Keratinocyte (primary cell): Measurements from ENCODE around the gene SYNPR. TPM values are rescaled to one million over a fixed set of nuclear protein-coding genes. Genes with fewer than 3 reads are reported as not detected.

ENCODE experiments used
- DNase-seq: peaks from one replicate; pipeline ENCODE4 v3.0.0-alpha.2; 2011; ENCODE audit warnings: low read depth, missing footprints, low spot score
- FAIRE-seq: peaks from 2 replicates; lab custom pipeline; 2011; peaks lifted over from hg19 to GRCh38; lab: Jason Lieb, UNC
- H2AFZ ChIP-seq: 2 replicates; pipeline ENCODE4 v1.6.0; 2012; ENCODE audit warnings: low read length, control low read depth, inconsistent platforms; ENCODE audit not compliant: control insufficient read depth
- H3K27ac ChIP-seq: 2 replicates; pipeline ENCODE4 v1.5.1; 2011; ENCODE audit warnings: low read length; ENCODE audit not compliant: control insufficient read depth, insufficient read depth
- H3K27me3 ChIP-seq: 3 replicates; pipeline ENCODE4 v1.6.0; 2011; ENCODE audit warnings: low read length; ENCODE audit not compliant: control insufficient read depth, insufficient read depth; ENCODE audit errors: extremely low read depth
- H3K36me3 ChIP-seq, 2 experiments: 2 replicates in 1 of 2; 3 replicates in 1 of 2; pipeline ENCODE4 v1.5.1; 2011; ENCODE audit warnings: low read length in 2 of 2, mild to moderate bottlenecking in 1 of 2; ENCODE audit not compliant: control insufficient read depth in 2 of 2, insufficient read depth in 2 of 2; ENCODE audit errors: extremely low read depth in 1 of 2
- H3K4me1 ChIP-seq: 3 replicates; pipeline ENCODE4 v1.5.1; 2011; ENCODE audit warnings: low read length; ENCODE audit not compliant: control insufficient read depth, insufficient read depth; ENCODE audit errors: extremely low read depth
- H3K4me2 ChIP-seq: 3 replicates; pipeline ENCODE4 v1.6.0; 2011; ENCODE audit warnings: low read depth, low read length; ENCODE audit not compliant: control insufficient read depth, insufficient read depth; ENCODE audit errors: extremely low read depth
- H3K4me3 ChIP-seq, 3 experiments: fragments of 200-600 bp in 1 of 3; sonication (generic) in 1 of 3; 2 replicates in 2 of 3; 3 replicates in 1 of 3; pipeline ENCODE4 v1.5.1; 2011 to 2016; ENCODE audit warnings: low read length in 3 of 3, mild to moderate bottlenecking in 3 of 3, control low read depth in 2 of 3, inconsistent platforms in 1 of 3, low read depth in 1 of 3, mixed read lengths in 1 of 3, mixed run types in 1 of 3, moderate library complexity in 1 of 3; ENCODE audit not compliant: control insufficient read depth in 2 of 3, insufficient read depth in 2 of 3; ENCODE audit errors: extremely low read depth in 1 of 3
- H3K79me2 ChIP-seq: 2 replicates; pipeline ENCODE4 v1.6.0; 2012; ENCODE audit warnings: low read length; ENCODE audit not compliant: control insufficient read depth, insufficient read depth
- H3K9ac ChIP-seq: 3 replicates; pipeline ENCODE4 v1.6.0; 2011; ENCODE audit warnings: low read length; ENCODE audit not compliant: control insufficient read depth, insufficient read depth; ENCODE audit errors: extremely low read depth
- H3K9me1 ChIP-seq: 3 replicates; pipeline ENCODE4 v1.6.0; 2011; ENCODE audit warnings: low read length; ENCODE audit not compliant: control insufficient read depth, insufficient read depth; ENCODE audit errors: extremely low read depth
- H3K9me3 ChIP-seq: 2 replicates; pipeline ENCODE4 v1.5.1; 2012; ENCODE audit warnings: low read depth, low read length; ENCODE audit not compliant: control insufficient read depth
- H4K20me1 ChIP-seq: 3 replicates; pipeline ENCODE4 v1.6.0; 2011; ENCODE audit warnings: low read length; ENCODE audit not compliant: control insufficient read depth, insufficient read depth; ENCODE audit errors: extremely low read depth
- EZH2 ChIP-seq: IDR thresholded peaks from one replicate; pipeline ENCODE4 v1.6.1; 2012; ENCODE audit warnings: inconsistent platforms, mild to moderate bottlenecking, low read length, moderate library complexity
- dilution Hi-C: fragments of 300-500 bp; cut with MboI; formaldehyde crosslinking; loops from one replicate; pipeline ENCODE4 v1.7.0; 2020; ENCODE audit warnings: low sequenced_read_pairs; ENCODE audit not compliant: extremely low pct_ligation_motif_present
- polyA plus RNA-seq, 5 experiments: library from polyadenylated mRNA; depleted of rRNA in 3 of 5; stranded (reverse) in 3 of 5; stranded (forward) in 1 of 5; unstranded in 1 of 5; fragments of >200 nt; gene quantifications; 1 replicate in 1 of 5; 2 replicates in 3 of 5; 3 replicates in 1 of 5; pipeline versions ENCODE4 v1.2.1 to v1.2.3, GENCODE V29; 2011 to 2012; ENCODE audit warnings: missing spikeins in 2 of 5, low read depth in 1 of 5, low replicate concordance in 1 of 5
- TF ChIP-seq, protein P1 (sequence below), 3 experiments: IDR thresholded peaks in 1 of 3; conservative IDR thresholded peaks in 1 of 3; optimal IDR thresholded peaks in 1 of 3; 2 replicates in 2 of 3; 3 replicates in 1 of 3; pipeline versions ENCODE3 to v1.5.1; 2011; ENCODE audit warnings: low read length in 3 of 3, mild to moderate bottlenecking in 3 of 3, moderate library complexity in 2 of 3, control low read depth in 1 of 3, inconsistent platforms in 1 of 3; ENCODE audit not compliant: insufficient read depth in 2 of 3; ENCODE audit errors: extremely low read depth in 1 of 3

The SYNPR gene
- polyA plus RNA-seq, 1 donor (not counting 4 experiments of a cell fraction or from before 2014, with no cell fraction given): not detected

DNA sequence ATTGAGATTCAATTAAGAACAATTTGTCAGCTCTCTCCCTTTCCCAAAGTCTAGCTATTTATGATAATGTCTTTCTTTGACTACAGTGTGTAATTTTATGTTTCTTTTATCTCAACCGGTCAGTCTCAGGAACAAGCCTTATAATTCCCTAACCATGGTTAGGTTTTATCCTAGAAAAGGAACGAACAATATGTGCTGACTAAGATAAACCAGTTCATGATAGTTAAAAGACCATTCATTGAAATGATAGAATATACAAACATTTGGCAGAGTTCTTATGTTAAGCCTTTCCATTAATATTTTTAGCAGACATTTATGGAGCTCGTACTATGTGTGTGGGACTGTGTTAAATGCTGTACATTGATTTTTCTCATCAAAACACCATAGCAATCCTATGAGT, 106.3 kb downstream of the SYNPR start:
- Histone ChIP-seq H3K27ac (no peak overlapping the region), H3K9ac (no peak overlapping the region), H3K4me3 (no peak overlapping the region), H3K9me1 (no peaks in the 10 kb centered on the region), H3K36me3 (no peaks in the 10 kb centered on the region), H3K27me3 (no peaks in the 10 kb centered on the region), H3K4me2 (no peak overlapping the region), H4K20me1 (no peaks in the 10 kb centered on the region), H2AFZ (no peak overlapping the region), H3K9me3 (no peaks in the 10 kb centered on the region), H3K4me1 (no peaks in the 10 kb centered on the region), H3K79me2 (no peaks in the 10 kb centered on the region)
- TF ChIP-seq, protein P1, sequence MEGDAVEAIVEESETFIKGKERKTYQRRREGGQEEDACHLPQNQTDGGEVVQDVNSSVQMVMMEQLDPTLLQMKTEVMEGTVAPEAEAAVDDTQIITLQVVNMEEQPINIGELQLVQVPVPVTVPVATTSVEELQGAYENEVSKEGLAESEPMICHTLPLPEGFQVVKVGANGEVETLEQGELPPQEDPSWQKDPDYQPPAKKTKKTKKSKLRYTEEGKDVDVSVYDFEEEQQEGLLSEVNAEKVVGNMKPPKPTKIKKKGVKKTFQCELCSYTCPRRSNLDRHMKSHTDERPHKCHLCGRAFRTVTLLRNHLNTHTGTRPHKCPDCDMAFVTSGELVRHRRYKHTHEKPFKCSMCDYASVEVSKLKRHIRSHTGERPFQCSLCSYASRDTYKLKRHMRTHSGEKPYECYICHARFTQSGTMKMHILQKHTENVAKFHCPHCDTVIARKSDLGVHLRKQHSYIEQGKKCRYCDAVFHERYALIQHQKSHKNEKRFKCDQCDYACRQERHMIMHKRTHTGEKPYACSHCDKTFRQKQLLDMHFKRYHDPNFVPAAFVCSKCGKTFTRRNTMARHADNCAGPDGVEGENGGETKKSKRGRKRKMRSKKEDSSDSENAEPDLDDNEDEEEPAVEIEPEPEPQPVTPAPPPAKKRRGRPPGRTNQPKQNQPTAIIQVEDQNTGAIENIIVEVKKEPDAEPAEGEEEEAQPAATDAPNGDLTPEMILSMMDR (optimal IDR thresholded peaks at IDR 0.05 in 1 of 3, IDR thresholded peaks at IDR 0.05 in 1 of 3, conservative IDR thresholded peaks at IDR 0.05 in 1 of 3; ENCODE audit: extremely low read depth in 1 of 3, insufficient read depth in 2 of 3, low read length in 3 of 3): no peak
- TF ChIP-seq EZH2: no peak
- FAIRE-seq (no peak), DNase-seq (no peak)
- dilution Hi-C loops: no loop called here

GRCh38 chr3:63385629-63386028, 107.5 kb downstream of the SYNPR start:
- no peaks in the 10 kb centered on the region for H3K79me2 ChIP-seq
- H4K20me1 ChIP-seq: no peaks in the 10 kb centered on the region
- H2AFZ ChIP-seq: no peak overlapping the region
- H3K36me3 ChIP-seq: no peaks in the 10 kb centered on the region
- FAIRE-seq (no peak), DNase-seq (no peak)
- no peak overlapping the region for H3K27ac ChIP-seq
- no peak overlapping the region for H3K4me3 ChIP-seq
- H3K27me3 ChIP-seq: no peaks in the 10 kb centered on the region
- H3K9me3 ChIP-seq: no peaks in the 10 kb centered on the region
- dilution Hi-C loops: no loop called here
- no peak overlapping the region for H3K4me2 ChIP-seq
- H3K4me1 ChIP-seq: no peaks in the 10 kb centered on the region
- H3K9ac ChIP-seq: no peak overlapping the region
- TF ChIP-seq, protein P1 (optimal IDR thresholded peaks at IDR 0.05 in 1 of 3, IDR thresholded peaks at IDR 0.05 in 1 of 3, conservative IDR thresholded peaks at IDR 0.05 in 1 of 3; ENCODE audit: extremely low read depth in 1 of 3, insufficient read depth in 2 of 3, low read length in 3 of 3): no peak
- no peak for TF ChIP-seq EZH2
- H3K9me1 ChIP-seq: no peaks in the 10 kb centered on the region
